ENCODE results near the gene CDC42BPG.

CDC42BPG gene

GRCh38 chr11:64866173-64866491, 21.7 kb upstream of the CDC42BPG start:
- peaks cover 4% of the 10 kb centered on the region for H3F3A ChIP-seq (ENCODE audit: low read depth)
- TF ChIP-seq CTCF (conservative IDR thresholded peaks at IDR 0.05; ENCODE audit: low read length) = no peak
- no peak for TF ChIP-seq EZH2phosphoT487 (IDR thresholded peaks at IDR 0.05; ENCODE audit: borderline replicate concordance)
- H4K20me1 ChIP-seq (ENCODE audit: insufficient read depth, low read length, poor library complexity, severe bottlenecking) = no peaks in the 10 kb centered on the region
- H3K4me2 ChIP-seq (ENCODE audit: low read depth, low read length, poor library complexity, severe bottlenecking) = no peak overlapping the region
- no peaks in the 10 kb centered on the region for H3K9me3 ChIP-seq (ENCODE audit: insufficient read depth, low read depth, low read length)
- peaks cover 2% of the 10 kb centered on the region; the same call in 1 of the 2 replicates for H3K36me3 ChIP-seq (ENCODE audit: insufficient read depth, low read length)
- peaks cover 90% of the 10 kb centered on the region for H3K79me2 ChIP-seq (ENCODE audit: insufficient read depth, low read length)
- H3K9ac ChIP-seq (ENCODE audit: low read depth, low read length, poor library complexity, severe bottlenecking) = no peak overlapping the region
- H3K4me3 ChIP-seq (ENCODE audit: low read length, poor library complexity, severe bottlenecking) = no peak overlapping the region
- H2AFZ ChIP-seq (ENCODE audit: low read length) = no peak overlapping the region
- H3K9me2 ChIP-seq (replicated peaks; ENCODE audit: low read depth, low read length) = no peaks in the 10 kb centered on the region
- peaks cover 61% of the 10 kb centered on the region for H3K4me1 ChIP-seq (ENCODE audit: insufficient read depth, low read length, poor library complexity, severe bottlenecking)
- H3K27me3 ChIP-seq (ENCODE audit: insufficient read depth, low read length, poor library complexity, severe bottlenecking) = no peaks in the 10 kb centered on the region

GRCh38 chr11:64865286-64866172, 21.1 kb upstream of the CDC42BPG start:
- no peaks in the 10 kb centered on the region for H4K20me1 ChIP-seq (ENCODE audit: insufficient read depth, low read length, poor library complexity, severe bottlenecking)
- TF ChIP-seq EZH2phosphoT487 (IDR thresholded peaks at IDR 0.05; ENCODE audit: borderline replicate concordance) (no peak), CTCF (conservative IDR thresholded peaks at IDR 0.05; ENCODE audit: low read length) (no peak)
- H3K79me2 ChIP-seq (ENCODE audit: insufficient read depth, low read length) = peaks cover 87% of the 10 kb centered on the region
- no peak overlapping the region for H3K4me2 ChIP-seq (ENCODE audit: low read depth, low read length, poor library complexity, severe bottlenecking)
- no peaks in the 10 kb centered on the region for H3K9me2 ChIP-seq (replicated peaks; ENCODE audit: low read depth, low read length)
- H3K9ac ChIP-seq (ENCODE audit: low read depth, low read length, poor library complexity, severe bottlenecking) = peak overlapping the region; percentile 52
- H2AFZ ChIP-seq (ENCODE audit: low read length) = no peak overlapping the region
- no peaks in the 10 kb centered on the region for H3K9me3 ChIP-seq (ENCODE audit: insufficient read depth, low read depth, low read length)
- peaks cover 58% of the 10 kb centered on the region for H3K4me1 ChIP-seq (ENCODE audit: insufficient read depth, low read length, poor library complexity, severe bottlenecking)
- H3F3A ChIP-seq (ENCODE audit: low read depth) = peaks cover 4% of the 10 kb centered on the region
- no peaks in the 10 kb centered on the region for H3K27me3 ChIP-seq (ENCODE audit: insufficient read depth, low read length, poor library complexity, severe bottlenecking)
- no peak overlapping the region for H3K4me3 ChIP-seq (ENCODE audit: low read length, poor library complexity, severe bottlenecking)
- peaks cover 2% of the 10 kb centered on the region; the same call in 1 of the 2 replicates for H3K36me3 ChIP-seq (ENCODE audit: insufficient read depth, low read length)

GRCh38 chr11:64864473-64865285, 20.2 kb upstream of the CDC42BPG start:
- no peaks in the 10 kb centered on the region for H4K20me1 ChIP-seq (ENCODE audit: insufficient read depth, low read length, poor library complexity, severe bottlenecking)
- H3K4me3 ChIP-seq (ENCODE audit: low read length, poor library complexity, severe bottlenecking) = no peak overlapping the region
- H3K4me2 ChIP-seq (ENCODE audit: low read depth, low read length, poor library complexity, severe bottlenecking) = peak overlapping the region; percentile 25
- H3K9me3 ChIP-seq (ENCODE audit: insufficient read depth, low read depth, low read length) = no peaks in the 10 kb centered on the region
- H3K79me2 ChIP-seq (ENCODE audit: insufficient read depth, low read length) = peaks cover 78% of the 10 kb centered on the region
- peaks cover 2% of the 10 kb centered on the region; the same call in 1 of the 2 replicates for H3K36me3 ChIP-seq (ENCODE audit: insufficient read depth, low read length)
- TF ChIP-seq CTCF (conservative IDR thresholded peaks at IDR 0.05; ENCODE audit: low read length) (no peak), EZH2phosphoT487 (IDR thresholded peaks at IDR 0.05; ENCODE audit: borderline replicate concordance) (no peak)
- peak overlapping the region; percentile 52 for H3K9ac ChIP-seq (ENCODE audit: low read depth, low read length, poor library complexity, severe bottlenecking)
- H2AFZ ChIP-seq (ENCODE audit: low read length) = no peak overlapping the region
- H3K4me1 ChIP-seq (ENCODE audit: insufficient read depth, low read length, poor library complexity, severe bottlenecking) = peaks cover 58% of the 10 kb centered on the region
- H3F3A ChIP-seq (ENCODE audit: low read depth) = peaks cover 12% of the 10 kb centered on the region
- no peaks in the 10 kb centered on the region for H3K27me3 ChIP-seq (ENCODE audit: insufficient read depth, low read length, poor library complexity, severe bottlenecking)
- H3K9me2 ChIP-seq (replicated peaks; ENCODE audit: low read depth, low read length) = no peaks in the 10 kb centered on the region
